KG1 (cell line): ENCODE results near the gene HMGXB4.

Source experiments
- DNase-seq: peaks from one replicate; lab custom pipeline; 2025; lab: John Stamatoyannopoulos, UW

Gene HMGXB4

DNA sequence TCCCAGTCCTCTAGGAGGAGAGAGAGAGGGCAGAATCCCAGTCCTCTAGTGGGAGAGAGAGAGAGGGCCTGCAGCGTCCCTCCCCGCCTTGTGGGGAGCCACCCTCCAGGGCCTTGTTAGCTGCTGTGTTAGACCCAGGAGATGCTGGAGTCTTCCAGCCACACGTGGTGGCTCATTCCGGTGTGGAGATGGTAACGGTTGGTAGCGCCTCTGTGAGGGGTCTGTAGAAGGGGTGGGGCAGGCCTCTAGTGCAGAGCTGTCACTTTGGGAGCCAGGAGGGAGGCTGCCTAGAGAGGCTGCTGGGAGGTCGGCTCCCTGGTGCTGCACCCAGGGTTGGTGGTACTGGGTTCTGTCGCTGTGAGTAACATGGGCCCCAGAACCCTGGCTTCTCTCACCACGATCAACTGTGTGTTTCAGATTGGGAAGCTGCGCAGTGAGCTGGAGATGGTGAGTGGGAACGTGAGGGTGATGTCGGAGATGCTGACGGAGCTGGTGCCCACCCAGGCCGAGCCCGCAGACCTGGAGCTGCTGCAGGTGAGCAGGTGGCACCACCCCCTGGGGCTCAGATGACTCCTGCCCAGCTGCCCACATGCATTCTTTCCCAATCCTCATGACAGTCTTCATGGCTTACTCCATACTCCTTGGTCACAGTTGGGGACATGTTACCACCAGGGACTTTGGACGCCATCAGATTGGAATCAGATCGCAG is 69.7 kb downstream of the HMGXB4 start:
- no peak for DNase-seq

DNA sequence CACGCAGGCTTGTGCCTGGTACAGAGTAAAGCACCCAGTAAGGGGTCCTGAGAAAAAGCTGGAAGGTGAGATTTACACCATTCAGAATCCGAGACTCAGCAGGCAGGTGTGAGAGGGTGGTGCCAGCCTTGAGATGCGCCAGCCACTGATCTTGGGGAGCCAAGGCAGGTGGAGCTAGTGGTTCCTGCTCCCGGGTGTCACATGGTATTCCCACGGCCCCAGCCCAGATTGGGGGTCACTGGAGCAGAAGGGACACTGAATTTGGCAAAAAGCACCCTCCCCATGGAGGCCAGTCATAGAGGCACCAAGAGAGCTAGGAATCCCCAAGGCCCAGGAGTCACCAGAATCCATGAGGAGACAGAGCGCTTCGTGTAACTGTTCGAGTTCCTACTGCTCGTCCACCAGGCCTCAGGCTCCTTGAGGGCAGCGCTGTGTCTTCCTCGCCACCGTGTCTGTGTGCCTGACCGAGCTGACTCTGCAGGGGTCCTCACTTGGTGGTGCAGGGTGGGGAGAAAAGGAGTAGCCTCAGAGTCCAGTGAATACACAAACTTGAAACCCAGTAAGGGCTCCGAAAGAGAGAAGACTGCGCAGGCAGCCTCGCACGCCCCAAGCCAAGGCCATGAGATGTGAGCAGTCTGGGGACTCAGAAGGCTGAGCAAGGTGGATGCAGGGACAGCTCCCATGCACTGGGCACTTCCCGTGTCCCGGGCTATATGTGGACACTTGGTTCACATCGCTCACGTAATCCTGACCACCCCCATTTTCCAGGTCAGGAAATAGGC is 70.6 kb downstream of the HMGXB4 start:
- no peak for DNase-seq

DNA sequence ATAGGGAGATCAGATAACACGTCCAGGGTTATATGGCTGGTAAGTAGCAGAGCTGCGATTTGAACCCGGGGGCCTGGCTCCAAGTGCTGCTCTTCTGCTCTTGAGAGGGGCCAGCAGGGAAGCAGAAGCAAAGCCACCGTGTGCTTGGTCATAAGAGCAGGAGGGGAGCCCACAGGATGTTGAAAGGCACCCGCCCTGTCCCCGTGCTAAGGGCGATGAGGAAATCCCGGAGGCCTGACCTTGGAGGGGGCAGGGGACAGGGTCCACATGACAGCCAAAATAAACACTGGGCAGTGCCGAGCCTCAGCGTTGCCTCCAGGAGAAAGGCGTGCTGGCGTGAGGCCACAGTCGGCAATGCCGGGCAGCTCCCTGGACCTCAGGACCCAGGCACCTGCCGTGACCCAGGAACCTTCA is 71.2 kb downstream of the HMGXB4 start:
- no peak for DNase-seq

DNA sequence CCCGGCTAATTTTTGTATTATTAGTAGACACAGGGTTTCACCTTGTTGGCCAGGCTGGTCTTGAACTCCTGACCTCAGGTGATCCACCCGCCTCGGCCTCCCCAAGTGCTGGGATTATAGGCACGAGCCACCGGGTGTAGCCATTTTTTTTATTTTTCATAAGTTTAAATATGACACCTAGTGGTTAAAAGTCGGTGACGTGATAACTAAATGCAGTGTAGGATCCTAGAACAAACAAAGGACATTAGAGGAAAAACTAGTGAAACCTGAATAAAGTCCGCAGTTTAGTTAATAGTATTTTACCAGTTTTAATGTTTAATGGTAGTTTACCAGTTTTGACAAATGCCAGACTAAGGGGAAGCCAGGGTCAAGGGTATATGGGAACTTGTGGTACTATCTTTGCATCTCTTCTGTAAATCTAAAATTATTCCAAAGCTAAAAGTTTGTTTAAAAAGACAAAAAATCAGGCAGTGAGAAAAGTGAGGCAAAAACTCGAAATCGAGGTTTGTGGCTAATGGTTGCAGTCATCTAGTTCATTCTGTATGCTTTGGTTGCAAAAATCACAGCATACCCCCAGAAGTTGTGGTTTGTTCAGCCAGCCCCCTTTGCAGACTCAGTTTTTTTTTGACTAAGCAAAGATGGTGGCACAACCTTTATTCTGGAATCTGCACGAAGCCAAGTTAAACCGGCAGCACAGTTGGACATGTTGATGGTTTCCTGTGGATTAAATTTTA is 72.0 kb downstream of the HMGXB4 start:
- no peak for DNase-seq

DNA sequence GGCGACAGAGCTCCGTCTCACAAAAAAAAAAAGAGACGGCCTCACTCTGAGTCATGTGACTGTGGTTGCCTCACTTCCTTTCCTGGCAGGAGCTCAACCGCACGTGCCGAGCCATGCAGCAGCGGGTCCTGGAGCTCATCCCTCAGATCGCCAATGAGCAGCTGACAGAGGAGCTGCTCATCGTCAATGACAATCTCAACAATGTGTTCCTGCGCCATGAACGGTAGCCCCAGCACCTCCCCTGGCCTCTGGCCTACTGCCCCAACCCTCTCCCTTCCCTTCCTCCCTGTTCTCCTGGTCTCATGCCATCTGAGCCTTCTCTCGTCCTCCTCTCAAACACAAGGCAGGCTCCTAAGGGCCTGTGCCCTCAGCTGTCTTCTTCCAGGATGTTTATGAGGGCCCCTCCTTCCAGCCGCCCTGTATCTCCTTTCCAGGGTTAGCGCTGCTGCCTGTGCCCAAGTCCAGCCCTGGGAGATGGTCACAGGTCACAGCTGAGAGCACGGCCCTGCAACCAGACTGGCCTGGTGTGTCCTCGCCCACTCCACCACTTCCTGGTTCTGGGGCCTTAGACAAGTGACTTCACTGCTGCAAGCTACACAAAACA is 73.1 kb downstream of the HMGXB4 start:
- no peak for DNase-seq

DNA sequence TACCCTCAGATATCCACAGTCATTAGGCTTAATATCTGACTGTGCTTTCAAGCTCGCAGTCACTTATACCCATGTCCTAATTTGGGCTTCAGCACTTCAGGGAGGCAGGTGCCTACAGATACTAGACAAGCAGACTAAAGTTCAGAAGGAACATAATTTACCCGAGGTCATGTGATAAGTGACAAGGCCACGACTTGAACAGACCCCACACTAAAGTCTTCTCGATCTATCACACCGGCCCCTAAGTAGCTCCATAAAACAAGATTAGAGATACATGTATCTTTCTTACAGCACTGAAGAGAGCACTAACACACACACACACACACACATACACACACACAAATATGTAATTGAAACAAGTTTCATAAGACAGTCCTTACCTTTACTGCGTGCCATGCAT is 75.0 kb downstream of the HMGXB4 start:
- DNase-seq: no peak

DNA sequence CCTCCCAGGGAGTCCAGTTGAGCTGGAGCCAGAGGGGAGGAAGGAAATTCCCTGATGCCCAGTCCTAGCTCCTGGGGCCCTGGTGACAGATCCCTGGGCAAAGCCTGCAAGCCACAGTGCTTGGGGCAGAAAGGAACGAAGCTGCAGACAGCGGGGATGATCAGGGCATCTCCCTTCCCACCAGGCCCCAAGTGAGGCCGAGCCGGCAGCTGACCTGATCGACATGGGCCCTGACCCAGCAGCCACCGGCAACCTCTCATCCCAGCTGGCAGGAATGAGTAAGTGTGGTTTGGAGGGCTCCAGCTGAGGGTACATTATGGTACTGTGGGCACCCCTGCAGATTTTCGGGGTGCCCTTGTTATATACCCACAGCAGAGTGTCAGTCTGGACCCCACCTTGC is 75.9 kb downstream of the HMGXB4 start:
- DNase-seq: no peak

DNA sequence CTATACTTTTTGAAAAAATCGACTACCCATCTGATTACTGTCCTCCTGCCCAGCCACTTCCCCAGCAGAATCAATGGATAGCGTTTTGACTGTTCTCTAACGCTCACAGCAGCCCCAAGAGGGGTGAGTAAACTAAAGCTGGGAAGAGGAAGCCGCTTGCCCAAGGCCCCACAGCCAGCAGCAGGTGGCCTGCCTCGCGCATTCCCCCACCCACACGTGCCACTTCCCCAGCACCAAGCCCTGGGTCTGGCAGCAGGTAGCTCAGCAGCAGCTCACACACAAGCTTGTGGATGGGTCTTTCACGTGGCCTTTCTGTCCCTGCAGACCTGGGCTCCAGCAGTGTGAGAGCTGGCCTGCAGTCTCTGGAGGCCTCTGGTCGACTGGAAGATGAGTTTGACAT is 76.7 kb downstream of the HMGXB4 start:
- DNase-seq: no peak

DNA sequence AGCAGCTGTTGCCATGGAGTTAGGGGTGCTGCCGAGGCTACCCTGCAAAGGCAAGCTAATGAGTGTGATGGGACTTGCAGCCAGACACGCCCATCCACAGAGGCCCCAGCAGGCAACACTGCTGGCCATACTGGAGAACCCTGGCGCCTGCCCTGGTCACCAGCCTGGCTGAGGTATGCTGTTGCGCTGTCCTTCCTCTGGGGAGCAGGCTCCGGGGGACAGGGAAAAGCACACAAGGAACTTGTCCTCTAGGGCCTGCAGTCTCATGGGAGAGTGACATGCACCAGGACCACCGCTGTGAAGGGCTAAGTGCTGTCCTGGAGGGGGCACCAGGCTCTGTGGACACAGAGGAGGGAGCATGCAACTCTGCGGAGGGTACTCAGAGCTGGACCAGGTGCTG is 78.2 kb downstream of the HMGXB4 start:
- DNase-seq: no peak

DNA sequence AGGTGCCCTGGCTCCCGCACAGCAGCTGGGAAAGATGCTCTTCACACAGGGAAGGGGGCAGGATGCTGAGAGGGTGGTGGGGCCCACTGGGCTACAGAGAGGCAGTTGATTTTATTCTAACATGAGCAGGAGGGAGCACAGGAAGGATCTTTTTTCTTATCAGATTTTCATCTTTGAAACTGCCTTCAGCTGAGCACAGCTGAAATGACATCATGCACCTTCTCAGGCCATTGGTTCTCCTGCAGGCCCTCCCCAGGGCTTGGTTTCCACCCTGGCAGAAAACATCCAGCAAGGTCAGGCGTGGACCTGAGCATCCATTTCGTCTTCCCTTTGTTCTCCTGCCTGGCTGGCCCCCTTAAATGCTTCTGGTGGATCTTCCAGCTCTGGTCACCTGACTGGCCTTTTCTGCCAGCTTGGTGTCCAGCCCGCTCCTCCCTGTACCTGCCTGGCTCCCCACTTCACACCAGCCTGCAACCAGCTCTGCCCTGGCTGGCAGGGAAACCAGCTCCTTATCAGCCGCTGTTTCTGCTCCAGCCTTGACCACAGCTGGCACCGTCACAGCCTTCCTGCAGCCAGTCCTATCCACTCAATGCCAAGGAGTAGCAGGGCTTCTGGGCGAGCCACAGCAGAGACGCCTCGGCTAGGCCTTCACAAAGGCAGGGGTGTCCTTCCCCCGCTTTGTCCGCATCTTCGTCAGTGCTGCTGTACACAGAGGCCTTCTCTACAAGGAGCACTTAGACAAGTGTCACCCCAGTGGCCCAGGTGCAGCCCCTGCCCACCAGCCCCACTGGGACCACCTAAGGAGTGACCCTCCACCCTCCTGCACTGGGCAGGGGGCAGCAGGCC is 78.9 kb downstream of the HMGXB4 start:
- no peak for DNase-seq

DNA sequence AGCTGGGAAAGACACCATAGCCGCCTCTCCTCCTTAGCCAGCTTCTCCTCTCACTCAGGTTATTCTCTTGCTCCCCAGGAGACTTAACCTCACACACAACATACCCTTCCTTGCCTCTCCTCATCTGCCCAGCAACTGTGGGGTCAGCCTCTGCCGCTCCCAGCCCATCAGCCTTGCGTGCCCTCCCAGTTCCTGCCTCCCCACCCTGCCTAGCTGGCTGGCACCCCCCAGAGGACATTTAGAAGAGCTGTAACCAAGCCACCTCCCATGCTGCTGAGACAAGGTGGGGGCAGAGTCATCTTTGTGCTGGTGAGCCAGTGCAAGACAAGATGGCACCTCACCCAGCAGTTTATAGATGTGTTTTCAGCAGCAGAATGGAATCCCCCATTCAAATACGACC is 80.6 kb downstream of the HMGXB4 start:
- no peak for DNase-seq

DNA sequence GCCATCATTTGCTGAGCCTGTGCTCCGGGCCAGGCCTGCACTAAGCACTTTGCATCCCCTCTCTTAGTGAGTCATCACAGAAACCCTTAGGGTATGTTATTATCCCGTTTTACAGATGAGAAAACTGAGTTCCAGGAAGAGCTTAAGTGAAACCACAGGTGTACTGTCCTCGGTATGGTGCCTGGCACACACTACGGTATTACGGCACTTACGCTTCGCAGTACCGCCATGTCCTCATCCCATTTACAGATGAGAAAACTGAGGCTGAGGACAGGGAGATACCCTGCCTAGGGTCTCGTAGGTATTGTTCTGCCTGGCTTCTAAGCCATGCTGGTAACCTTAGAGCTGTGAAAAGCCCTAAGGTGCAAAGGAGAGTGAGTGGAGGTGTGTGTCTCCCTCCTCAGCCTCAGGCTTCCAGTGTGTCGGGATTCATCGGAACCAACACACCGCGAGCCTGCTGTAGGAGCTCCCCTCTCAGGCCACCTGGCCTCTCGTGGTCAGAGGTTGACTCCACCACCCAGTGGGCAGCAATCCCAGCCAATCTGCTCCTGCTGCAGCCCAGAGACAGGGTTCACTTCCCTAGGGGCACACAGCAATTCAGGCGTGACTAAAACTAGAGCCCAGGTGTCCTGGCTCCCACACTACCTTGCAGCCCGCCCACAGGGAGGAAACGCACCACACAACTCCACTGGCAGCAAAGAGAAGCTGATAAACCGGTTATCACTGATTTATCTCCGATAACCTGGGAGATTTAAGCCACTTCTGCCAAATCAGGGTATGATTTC is 84.0 kb downstream of the HMGXB4 start:
- DNase-seq: no peak

DNA sequence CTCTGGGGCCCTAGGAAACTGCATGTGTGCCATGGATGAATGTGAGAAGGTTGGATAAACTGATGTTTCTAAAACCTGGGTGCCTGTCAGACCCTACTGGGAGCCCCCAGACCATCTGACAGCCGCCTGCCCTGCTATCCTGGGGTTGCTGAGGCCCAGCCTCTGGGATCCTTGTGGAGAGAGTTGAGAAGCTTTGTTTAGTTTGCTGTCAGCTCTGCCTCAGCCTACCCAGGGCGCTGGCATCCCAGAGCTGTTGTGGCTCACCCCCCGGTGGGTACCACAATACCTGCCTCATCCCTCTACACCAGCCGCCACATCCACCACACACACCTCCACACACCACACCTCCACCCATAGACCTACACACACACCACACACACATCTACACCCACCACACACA is 85.1 kb downstream of the HMGXB4 start:
- DNase-seq: no peak

DNA sequence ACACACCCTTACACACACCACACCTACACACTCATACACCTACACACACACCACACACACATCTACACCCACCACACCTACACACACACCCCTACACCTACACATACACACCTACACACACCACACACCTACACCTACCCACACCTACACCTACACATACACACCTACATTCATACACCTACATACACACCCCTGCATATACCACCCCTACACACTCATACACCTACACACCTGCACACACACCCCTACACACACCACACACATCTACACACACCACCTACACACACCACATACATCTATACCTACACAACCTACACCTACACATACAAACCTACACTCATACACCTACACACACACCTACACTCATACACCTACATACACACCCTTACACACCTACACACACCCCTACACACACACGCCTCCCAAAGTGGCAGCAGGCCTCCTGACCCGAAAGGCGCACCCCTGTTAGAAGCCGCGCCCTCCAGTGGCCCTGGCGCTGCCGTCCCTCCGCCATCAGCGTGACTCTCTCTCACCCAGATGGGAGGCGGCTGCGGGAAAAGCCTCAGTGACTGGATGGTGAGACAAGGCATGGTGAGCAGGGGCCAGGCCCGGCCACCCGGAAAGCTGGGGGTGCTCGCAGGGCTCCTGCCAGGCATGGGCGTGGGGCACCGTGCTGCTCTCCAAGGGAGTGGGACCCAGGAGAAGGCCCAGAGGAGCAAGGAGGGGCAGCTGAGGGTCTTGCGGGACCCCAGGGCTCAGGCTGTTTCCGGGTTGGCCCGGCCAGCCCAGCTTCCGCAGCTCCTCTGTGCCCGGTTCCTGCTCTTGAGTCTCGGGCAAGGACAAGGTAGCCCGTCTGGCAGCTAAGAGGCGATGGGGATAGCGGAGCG is 86.6 kb downstream of the HMGXB4 start:
- no peak for DNase-seq

DNA sequence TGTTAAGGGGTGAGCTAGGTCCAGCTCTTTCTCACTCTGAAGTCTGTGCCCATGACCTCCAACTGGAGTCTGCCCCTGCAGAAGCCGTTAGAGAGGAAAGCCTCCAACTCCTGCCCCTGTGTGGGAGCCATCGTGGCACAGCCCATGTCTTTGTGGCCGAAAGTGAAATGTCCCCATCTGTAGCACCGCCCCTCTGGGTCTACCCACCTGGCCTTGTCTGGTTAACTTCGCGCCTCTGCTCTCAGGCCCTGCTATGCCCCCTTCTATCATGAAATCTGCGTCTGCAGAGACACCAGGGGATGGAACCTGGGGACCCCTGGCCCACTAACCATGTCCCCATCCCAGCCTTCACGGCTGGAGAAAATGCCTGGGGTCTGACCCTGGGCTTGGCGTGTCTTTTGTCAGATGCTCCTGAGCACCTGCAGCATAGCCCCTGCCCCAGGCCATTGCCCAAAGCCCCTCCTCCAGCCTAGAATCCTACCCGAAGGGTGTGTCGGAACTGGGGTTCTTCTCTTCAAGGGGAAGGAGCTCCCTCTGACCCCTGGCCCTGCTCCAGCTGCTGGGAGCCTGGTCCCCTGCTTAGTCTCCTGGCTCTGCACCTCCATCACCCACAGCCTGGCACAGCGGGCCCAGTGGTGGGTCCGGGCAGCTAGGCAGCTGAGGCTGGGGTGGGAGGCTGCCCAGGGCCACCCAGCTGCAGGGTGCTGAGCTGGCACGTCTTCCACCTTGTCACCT is 87.8 kb downstream of the HMGXB4 start:
- DNase-seq: no peak
